ENCODE results near the gene CISTR. TPM values are rescaled to one million over a fixed set of nuclear protein-coding genes. Genes with fewer than 3 reads are reported as not detected.

Gene CISTR
- total RNA-seq, 1 experiment from 2014 or later = not detected

- Histone ChIP-seq H3K36me3 (ENCODE audit: insufficient read depth, low read length, poor library complexity, severe bottlenecking) (no peaks in the 10 kb centered on the region), H3K27me3 (replicated peaks; ENCODE audit: insufficient read depth, low read depth, low read length, poor library complexity) (no peaks in the 10 kb centered on the region), H3K27ac (ENCODE audit: low read depth, low read length, poor library complexity, severe bottlenecking) (no peak overlapping the region), H3K4me1 (ENCODE audit: insufficient read depth, low read length, poor library complexity, severe bottlenecking) (peaks cover 5% of the 10 kb centered on the region), H3K9me3 (ENCODE audit: low read depth, low read length, poor library complexity, severe bottlenecking) (no peaks in the 10 kb centered on the region), H3K4me3 (ENCODE audit: low read depth, low read length, poor library complexity, severe bottlenecking) (no peak overlapping the region)
- intact Hi-C loops (cut with micrococcal nuclease; ENCODE audit: unreplicated experiment) = no loop called here
- ChIA-PET CTCF (interaction anchor here (0.6 to 5.2 kb wide), 11 partner anchors 10 to 241 kb away, joined by 3 to 32 read pairs (median 4); partner anchors contain the start of genes ATP5MC2 and HOXC10), POLR2A (ENCODE audit: low non-redundant PET) (no interaction called here)
- no TSS peak for BruUV-seq (replicated peaks)
- no peak for TF ChIP-seq EZH2 (IDR thresholded peaks at IDR 0.05; ENCODE audit: borderline replicate concordance, low read depth, low read length, poor library complexity, severe bottlenecking)
- TF ChIP-seq, protein P1, sequence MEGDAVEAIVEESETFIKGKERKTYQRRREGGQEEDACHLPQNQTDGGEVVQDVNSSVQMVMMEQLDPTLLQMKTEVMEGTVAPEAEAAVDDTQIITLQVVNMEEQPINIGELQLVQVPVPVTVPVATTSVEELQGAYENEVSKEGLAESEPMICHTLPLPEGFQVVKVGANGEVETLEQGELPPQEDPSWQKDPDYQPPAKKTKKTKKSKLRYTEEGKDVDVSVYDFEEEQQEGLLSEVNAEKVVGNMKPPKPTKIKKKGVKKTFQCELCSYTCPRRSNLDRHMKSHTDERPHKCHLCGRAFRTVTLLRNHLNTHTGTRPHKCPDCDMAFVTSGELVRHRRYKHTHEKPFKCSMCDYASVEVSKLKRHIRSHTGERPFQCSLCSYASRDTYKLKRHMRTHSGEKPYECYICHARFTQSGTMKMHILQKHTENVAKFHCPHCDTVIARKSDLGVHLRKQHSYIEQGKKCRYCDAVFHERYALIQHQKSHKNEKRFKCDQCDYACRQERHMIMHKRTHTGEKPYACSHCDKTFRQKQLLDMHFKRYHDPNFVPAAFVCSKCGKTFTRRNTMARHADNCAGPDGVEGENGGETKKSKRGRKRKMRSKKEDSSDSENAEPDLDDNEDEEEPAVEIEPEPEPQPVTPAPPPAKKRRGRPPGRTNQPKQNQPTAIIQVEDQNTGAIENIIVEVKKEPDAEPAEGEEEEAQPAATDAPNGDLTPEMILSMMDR (conservative IDR thresholded peaks at IDR 0.05; ENCODE audit: low read depth, low read length) = no peak
- no peak for DNase-seq (ENCODE audit: low spot score)
Measured at GRCh38 chr12:53744130-53744441, 7.7 kb downstream of the CISTR start.

DNA sequence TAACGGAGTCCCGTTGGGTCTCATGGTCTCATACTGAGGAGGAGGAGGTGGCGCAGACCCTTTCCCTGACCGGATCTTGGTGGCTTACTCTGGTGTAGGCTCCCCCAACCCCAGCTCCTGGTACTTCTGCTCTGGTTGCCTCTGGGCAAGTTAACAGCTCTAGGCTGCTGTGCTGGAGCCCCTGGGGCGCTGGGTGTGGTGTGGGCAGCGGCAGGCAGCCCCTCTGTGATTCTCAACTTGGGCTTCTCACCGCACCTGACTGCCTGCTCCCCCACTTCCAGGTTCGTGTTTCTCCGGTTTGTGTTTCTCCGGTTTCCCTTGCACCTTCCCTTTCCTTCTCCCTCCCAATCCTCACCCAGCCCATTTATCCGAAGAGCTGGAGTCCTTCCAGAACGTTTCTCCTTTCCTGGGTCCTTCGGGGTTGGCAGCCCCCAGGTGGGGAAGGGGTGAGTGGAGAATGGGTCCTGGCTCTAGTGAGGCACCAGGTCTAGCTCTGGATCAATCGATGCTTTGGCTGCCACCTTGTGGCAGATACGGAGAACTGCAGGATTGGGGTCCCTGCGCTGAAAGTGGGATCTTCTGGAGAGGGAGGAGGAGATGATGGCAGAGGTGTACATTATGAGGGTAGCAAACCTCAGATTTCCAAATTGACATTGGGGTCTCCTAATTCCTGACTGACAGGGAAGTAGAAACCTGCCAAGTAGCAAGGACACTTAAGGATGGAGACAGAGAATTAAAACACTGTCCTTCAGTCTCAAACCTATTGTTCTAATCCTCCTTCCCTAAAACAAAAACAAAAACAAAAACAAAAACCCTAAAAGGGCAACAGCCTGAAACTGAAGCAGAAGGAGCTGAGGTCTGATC, 8.3 kb downstream of the CISTR start:
- H3K27ac ChIP-seq (ENCODE audit: low read depth, low read length, poor library complexity, severe bottlenecking) = no peak overlapping the region
- H3K36me3 ChIP-seq (ENCODE audit: insufficient read depth, low read length, poor library complexity, severe bottlenecking) = no peaks in the 10 kb centered on the region
- no peaks in the 10 kb centered on the region for H3K9me3 ChIP-seq (ENCODE audit: low read depth, low read length, poor library complexity, severe bottlenecking)
- no TSS peak for BruUV-seq (replicated peaks)
- POLR2A ChIA-PET (ENCODE audit: low non-redundant PET) = no interaction called here
- peaks cover 2% of the 10 kb centered on the region for H3K27me3 ChIP-seq (replicated peaks; ENCODE audit: insufficient read depth, low read depth, low read length, poor library complexity)
- H3K4me1 ChIP-seq (ENCODE audit: insufficient read depth, low read length, poor library complexity, severe bottlenecking) = peaks cover 11% of the 10 kb centered on the region
- no peak overlapping the region for H3K4me3 ChIP-seq (ENCODE audit: low read depth, low read length, poor library complexity, severe bottlenecking)
- no peak for TF ChIP-seq EZH2 (IDR thresholded peaks at IDR 0.05; ENCODE audit: borderline replicate concordance, low read depth, low read length, poor library complexity, severe bottlenecking)
- TF ChIP-seq, protein P1 (conservative IDR thresholded peaks at IDR 0.05; ENCODE audit: low read depth, low read length) = peak; percentile 94
- CTCF ChIA-PET = interaction anchor here (0.6 to 5.2 kb wide), 14 partner anchors 9 to 242 kb away, joined by 3 to 32 read pairs (median 4); partner anchors contain the start of genes ATP5MC2 and HOXC10
- peak; percentile 76 for DNase-seq (ENCODE audit: low spot score)
- intact Hi-C loops (cut with micrococcal nuclease; ENCODE audit: unreplicated experiment) = no loop called here

DNA sequence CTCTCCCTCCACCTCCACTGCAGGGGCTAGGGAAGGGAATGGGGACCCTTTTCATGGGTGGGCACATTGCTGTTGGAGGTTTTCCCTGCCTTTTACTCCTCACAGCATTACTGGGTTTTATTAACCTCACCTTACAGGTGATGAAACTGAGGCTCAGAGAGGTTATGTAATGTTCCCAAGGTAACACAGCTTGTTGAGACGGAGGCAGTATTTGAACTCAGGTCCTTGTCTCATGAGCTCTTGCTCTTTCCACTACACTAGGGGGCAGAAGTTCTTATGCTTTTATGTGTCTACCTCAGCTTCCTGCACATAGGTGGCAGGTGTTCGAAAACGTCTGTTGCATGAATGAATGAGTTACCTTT, 11.7 kb downstream of the CISTR start:
- ChIA-PET CTCF (no interaction called here), POLR2A (ENCODE audit: low non-redundant PET) (no interaction called here)
- Histone ChIP-seq H3K27ac (ENCODE audit: low read depth, low read length, poor library complexity, severe bottlenecking) (no peak overlapping the region), H3K9me3 (ENCODE audit: low read depth, low read length, poor library complexity, severe bottlenecking) (no peaks in the 10 kb centered on the region), H3K36me3 (ENCODE audit: insufficient read depth, low read length, poor library complexity, severe bottlenecking) (no peaks in the 10 kb centered on the region), H3K27me3 (replicated peaks; ENCODE audit: insufficient read depth, low read depth, low read length, poor library complexity) (peaks cover 3% of the 10 kb centered on the region), H3K4me3 (ENCODE audit: low read depth, low read length, poor library complexity, severe bottlenecking) (no peak overlapping the region), H3K4me1 (ENCODE audit: insufficient read depth, low read length, poor library complexity, severe bottlenecking) (peaks cover 30% of the 10 kb centered on the region)
- no peak for TF ChIP-seq EZH2 (IDR thresholded peaks at IDR 0.05; ENCODE audit: borderline replicate concordance, low read depth, low read length, poor library complexity, severe bottlenecking)
- TF ChIP-seq, protein P1 (conservative IDR thresholded peaks at IDR 0.05; ENCODE audit: low read depth, low read length) = 0 out of 2 replicates have a peak, but pooled peaks have one; percentile 21
- intact Hi-C loops (cut with micrococcal nuclease; ENCODE audit: unreplicated experiment) = no loop called here
- no peak for DNase-seq (ENCODE audit: low spot score)
- BruUV-seq (replicated peaks) = no TSS peak

All from A673 (cell line).